ENCODE data around the gene ATXN10.
"Not testable (repeated sequence)": the region's sequence is repeated elsewhere in the genome, so short reads cannot be mapped to it uniquely, and the experiment has no call there.

The ATXN10 gene

DNA sequence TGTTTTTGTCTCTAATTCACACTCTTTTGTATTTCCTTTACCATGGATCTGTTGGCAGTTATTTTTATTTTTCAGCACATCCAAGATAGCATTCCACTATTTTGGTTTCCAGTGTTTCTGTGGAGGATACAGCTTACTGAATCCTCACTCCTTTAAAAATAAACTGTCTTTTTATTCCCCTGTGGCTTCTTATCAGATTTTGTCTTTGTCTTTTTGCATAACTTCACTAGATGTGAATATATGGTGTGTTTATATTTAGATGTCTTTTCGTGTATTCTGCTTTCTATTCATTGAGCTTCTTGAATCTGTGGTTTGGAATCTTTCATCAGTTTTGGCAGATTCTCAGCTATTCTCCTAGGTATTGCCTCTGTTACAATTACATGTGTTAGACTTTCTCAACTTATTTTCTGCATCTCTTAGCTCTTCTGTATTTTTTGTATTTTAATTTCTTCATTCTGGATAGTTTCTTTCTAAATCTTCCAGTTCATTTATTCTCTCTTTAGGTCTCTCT is 7.4 kb upstream of the ATXN10 start:
- no peak overlapping the region for H3K4me3 ChIP-seq (ENCODE audit: low read length)
- WGBS (ENCODE audit: insufficient coverage, insufficient read length) = no CpG with 5 or more reads among the region's 1 CpG

DNA sequence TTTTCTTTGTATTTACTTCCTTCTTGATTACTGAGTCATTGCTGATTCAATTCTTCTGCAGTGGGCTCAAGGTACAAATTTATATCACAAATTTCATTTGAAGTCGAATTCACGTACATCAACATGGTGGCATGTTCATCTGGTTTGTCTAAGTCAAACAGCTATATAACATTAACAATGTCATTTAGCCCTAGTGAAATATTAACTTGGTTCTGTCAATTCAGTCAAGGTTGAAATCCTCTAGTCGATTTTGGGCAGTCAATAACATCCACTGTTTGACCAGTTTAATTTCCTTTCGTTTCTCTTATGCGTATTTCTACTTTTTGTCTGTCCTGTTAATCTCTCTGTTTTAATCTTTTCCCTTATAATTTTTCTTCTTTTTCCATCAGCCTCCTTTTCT is 4.1 kb upstream of the ATXN10 start:
- DNase-seq (ENCODE audit: low read depth, low spot score) = no peak
- no peaks in the 10 kb centered on the region for H3K36me3 ChIP-seq (ENCODE audit: control insufficient read depth, insufficient read depth, low read length)
- 100% methylated on average over 1 of the region's 5 CpGs for WGBS (ENCODE audit: insufficient coverage, insufficient read length)
- H3K27me3 ChIP-seq (ENCODE audit: control insufficient read depth, insufficient read depth, low read length) = no peaks in the 10 kb centered on the region
- no peaks in the 10 kb centered on the region for H3K4me1 ChIP-seq (ENCODE audit: control insufficient read depth, insufficient read depth, low read length)
- H3K9me3 ChIP-seq (ENCODE audit: control insufficient read depth, insufficient read depth, low read length) = no peaks in the 10 kb centered on the region
- H3K27ac ChIP-seq (ENCODE audit: low read length) = no peak overlapping the region
- no peak overlapping the region for H3K4me3 ChIP-seq (ENCODE audit: low read length)

More for the DNA sequence above, 7.4 kb upstream of the ATXN10 start:
- no peaks in the 10 kb centered on the region for H3K36me3 ChIP-seq (ENCODE audit: control insufficient read depth, insufficient read depth, low read length)
- H3K27me3 ChIP-seq (ENCODE audit: control insufficient read depth, insufficient read depth, low read length) = no peaks in the 10 kb centered on the region
- DNase-seq (ENCODE audit: low read depth, low spot score) = no peak
- no peak overlapping the region for H3K27ac ChIP-seq (ENCODE audit: low read length)
- H3K9me3 ChIP-seq (ENCODE audit: control insufficient read depth, insufficient read depth, low read length) = no peaks in the 10 kb centered on the region
- no peaks in the 10 kb centered on the region for H3K4me1 ChIP-seq (ENCODE audit: control insufficient read depth, insufficient read depth, low read length)

DNA sequence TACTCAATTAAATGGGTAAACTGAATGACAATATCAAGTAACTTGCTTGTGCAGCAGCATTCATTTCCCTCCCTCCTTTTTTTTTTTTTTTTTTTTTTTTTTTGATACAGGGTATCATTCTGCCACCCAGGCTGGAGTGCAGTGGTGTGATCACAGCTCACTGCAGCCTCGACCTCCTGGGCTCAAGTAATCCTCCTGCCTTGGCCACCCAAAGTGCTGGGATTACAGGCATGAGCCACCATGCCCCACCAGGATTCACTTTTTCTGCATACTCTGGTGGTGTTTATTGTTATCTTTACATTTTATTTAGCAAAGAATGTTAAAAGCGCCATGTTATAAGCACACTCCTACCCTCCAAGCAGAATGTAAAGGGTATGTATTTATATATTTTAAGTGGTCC is 1.3 kb upstream of the ATXN10 start:
- not testable (repeated sequence) for H3K4me3 ChIP-seq (ENCODE audit: low read length); H3K4me1 ChIP-seq (ENCODE audit: control insufficient read depth, insufficient read depth, low read length); H3K27me3 ChIP-seq (ENCODE audit: control insufficient read depth, insufficient read depth, low read length); H3K27ac ChIP-seq (ENCODE audit: low read length); H3K36me3 ChIP-seq (ENCODE audit: control insufficient read depth, insufficient read depth, low read length); DNase-seq (ENCODE audit: low read depth, low spot score); H3K9me3 ChIP-seq (ENCODE audit: control insufficient read depth, insufficient read depth, low read length)
- no CpG with 5 or more reads among the region's 2 CpGs for WGBS (ENCODE audit: insufficient coverage, insufficient read length)

DNA sequence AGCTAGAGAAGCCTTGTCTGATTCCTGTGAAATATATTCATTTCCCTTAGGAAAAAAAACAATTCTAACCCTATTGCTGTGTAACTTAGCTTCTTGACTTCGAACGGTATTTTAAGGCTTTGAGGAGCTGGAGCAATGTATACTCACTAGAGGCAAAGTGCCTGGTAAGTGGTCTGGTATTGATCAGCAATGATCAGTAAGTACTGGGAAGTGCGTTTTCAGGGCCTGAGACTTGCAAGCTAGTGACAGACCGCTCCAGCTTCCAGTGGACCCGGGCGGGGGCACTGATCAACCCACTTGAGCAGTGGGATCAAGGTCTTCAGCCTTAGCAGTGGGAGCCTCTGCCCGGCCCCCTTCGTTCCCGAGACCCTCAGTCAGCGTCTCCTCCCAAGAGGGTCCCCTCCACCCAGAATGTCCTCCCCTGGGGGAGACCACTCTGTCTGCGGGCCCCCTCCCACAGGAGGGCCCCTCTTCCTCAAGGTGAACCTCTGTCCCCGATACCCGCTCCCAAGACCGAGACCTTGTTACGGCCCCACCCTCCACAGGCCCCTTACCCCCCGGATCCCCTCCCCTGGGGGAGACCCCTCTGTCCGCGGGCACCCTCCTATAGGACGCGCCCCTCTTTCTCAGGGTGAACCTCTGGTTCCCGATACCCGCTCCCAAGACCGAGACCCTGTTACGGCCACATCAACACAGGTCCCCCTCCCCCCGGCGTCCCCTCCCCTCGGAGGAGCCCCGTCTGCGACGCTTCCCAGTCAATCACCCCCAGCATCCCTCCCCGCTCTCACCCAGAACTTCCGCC is 452 bp upstream of the ATXN10 start:
- peak; percentile 60 for DNase-seq (ENCODE audit: low read depth, low spot score)
- no peak overlapping the region for H3K27ac ChIP-seq (ENCODE audit: low read length)
- H3K9me3 ChIP-seq (ENCODE audit: control insufficient read depth, insufficient read depth, low read length) = no peaks in the 10 kb centered on the region
- no peaks in the 10 kb centered on the region; the same call in 1 of the 2 replicates for H3K4me1 ChIP-seq (ENCODE audit: control insufficient read depth, insufficient read depth, low read length)
- no peaks in the 10 kb centered on the region for H3K27me3 ChIP-seq (ENCODE audit: control insufficient read depth, insufficient read depth, low read length)
- H3K4me3 ChIP-seq (ENCODE audit: low read length) = peak overlapping the region; percentile 73
- no peaks in the 10 kb centered on the region for H3K36me3 ChIP-seq (ENCODE audit: control insufficient read depth, insufficient read depth, low read length)
- no CpG with 5 or more reads among the region's 32 CpGs for WGBS (ENCODE audit: insufficient coverage, insufficient read length)

DNA sequence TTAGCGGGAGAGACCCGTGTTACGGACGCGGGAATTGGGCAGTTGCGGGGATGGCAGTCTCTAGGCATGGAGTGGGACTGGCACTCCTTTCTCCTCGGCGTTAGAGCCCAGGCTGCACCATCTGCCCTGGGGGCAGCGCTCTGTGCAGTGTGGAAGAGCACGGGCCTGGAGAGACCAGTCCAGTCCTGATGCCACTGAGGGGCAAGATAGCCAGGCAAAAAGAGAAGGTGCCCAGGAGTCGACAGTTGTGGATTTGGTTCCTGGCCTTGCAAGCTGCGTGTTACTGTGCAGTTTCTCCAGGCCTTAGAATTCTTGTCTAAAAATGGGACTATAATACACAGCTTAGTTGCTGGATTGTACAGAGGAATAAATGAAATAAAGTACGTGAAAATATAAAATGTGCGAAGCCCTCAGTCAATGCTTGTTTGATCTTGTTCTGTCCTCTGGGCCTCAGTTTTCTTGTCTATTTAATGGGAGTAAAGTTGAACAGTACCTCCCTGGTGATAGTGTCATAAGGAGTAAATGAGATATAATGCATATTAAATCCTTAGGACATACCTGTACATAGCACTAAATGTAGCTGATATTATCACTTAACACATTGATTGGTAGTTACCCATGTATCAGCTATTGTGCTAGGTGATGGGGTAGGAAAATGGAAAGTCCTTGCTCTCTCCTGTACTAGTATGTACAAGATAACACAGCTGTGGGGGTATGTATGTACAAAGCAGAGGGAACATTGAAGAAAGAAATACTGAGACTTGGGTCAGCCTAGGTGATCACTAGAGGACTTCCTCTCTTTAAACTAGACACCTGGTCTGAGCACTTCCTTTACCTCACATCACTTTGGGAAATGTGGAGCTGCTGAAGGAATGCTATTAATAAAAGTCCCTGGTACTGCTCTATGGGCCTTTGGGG is 1.2 kb downstream of the ATXN10 start:
- no peaks in the 10 kb centered on the region for H3K27me3 ChIP-seq (ENCODE audit: control insufficient read depth, insufficient read depth, low read length)
- no peak overlapping the region for H3K27ac ChIP-seq (ENCODE audit: low read length)
- no CpG with 5 or more reads among the region's 14 CpGs for WGBS (ENCODE audit: insufficient coverage, insufficient read length)
- H3K4me1 ChIP-seq (ENCODE audit: control insufficient read depth, insufficient read depth, low read length) = no peaks in the 10 kb centered on the region; the same call in 1 of the 2 replicates
- DNase-seq (ENCODE audit: low read depth, low spot score) = no peak
- no peaks in the 10 kb centered on the region for H3K9me3 ChIP-seq (ENCODE audit: control insufficient read depth, insufficient read depth, low read length)
- no peaks in the 10 kb centered on the region for H3K36me3 ChIP-seq (ENCODE audit: control insufficient read depth, insufficient read depth, low read length)
- peak overlapping the region; percentile 73 for H3K4me3 ChIP-seq (ENCODE audit: low read length)

DNA sequence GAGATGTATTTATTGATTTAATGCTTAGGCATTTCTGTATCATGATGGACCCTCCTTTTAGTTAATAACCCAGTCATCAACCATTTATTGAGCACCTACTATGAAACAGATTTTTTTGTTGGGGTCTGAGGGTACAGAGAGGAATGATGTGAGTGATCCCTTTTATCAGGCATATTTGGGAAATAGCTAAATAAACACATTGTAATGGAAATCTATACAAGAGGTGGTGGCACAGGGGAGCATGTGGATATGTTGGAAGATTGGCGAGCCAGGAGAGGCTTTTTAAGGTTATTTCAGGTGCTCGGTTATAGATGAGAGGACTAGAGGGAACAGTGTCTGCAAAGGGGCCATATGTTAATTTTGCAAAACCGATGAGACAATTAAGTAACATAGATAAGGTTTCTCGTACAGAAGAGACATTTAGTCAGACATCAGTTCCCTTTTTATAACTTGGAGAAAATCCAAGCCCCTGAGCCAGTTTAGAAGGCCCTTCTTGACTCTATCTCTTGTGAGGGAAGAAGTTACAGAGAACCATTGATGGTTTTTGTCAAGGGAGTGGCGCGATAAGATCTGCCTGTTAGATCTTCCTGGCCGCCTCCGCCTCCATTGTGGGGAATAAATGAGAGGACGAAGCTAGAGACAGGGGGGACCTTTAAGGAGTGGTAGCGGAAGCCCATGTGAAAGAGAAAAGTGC is 2.0 kb downstream of the ATXN10 start:
- no peak for DNase-seq (ENCODE audit: low read depth, low spot score)
- Histone ChIP-seq H3K27ac (ENCODE audit: low read length) (no peak overlapping the region), H3K27me3 (ENCODE audit: control insufficient read depth, insufficient read depth, low read length) (no peaks in the 10 kb centered on the region), H3K4me1 (ENCODE audit: control insufficient read depth, insufficient read depth, low read length) (no peaks in the 10 kb centered on the region; the same call in 1 of the 2 replicates), H3K4me3 (ENCODE audit: low read length) (no peak overlapping the region), H3K36me3 (ENCODE audit: control insufficient read depth, insufficient read depth, low read length) (no peaks in the 10 kb centered on the region), H3K9me3 (ENCODE audit: control insufficient read depth, insufficient read depth, low read length) (no peaks in the 10 kb centered on the region)
- no CpG with 5 or more reads among the region's 10 CpGs for WGBS (ENCODE audit: insufficient coverage, insufficient read length)

DNA sequence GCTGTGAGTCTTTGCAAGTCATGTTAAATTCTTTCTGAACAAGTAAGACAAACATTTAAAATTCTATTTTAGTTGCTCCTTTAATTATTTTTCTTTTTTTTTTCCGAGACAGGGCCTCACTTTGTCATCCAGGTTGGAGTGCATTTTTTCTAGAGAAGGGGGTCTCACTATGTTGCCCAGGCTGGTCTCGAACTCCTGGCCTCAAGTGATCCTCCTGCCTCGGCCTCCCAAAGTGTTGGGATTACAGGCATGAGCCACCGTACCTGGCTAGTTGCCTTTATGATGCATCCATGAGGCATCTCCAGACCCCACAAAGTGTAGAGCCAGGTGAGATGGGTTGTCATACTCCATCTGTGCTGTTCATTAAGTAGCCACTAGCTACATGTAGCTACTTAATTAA is 4.4 kb downstream of the ATXN10 start:
- Histone ChIP-seq H3K4me1 (ENCODE audit: control insufficient read depth, insufficient read depth, low read length) (no peaks in the 10 kb centered on the region; the same call in 1 of the 2 replicates), H3K4me3 (ENCODE audit: low read length) (no peak overlapping the region), H3K9me3 (ENCODE audit: control insufficient read depth, insufficient read depth, low read length) (no peaks in the 10 kb centered on the region), H3K36me3 (ENCODE audit: control insufficient read depth, insufficient read depth, low read length) (no peaks in the 10 kb centered on the region), H3K27me3 (ENCODE audit: control insufficient read depth, insufficient read depth, low read length) (no peaks in the 10 kb centered on the region), H3K27ac (ENCODE audit: low read length) (no peak overlapping the region)
- DNase-seq (ENCODE audit: low read depth, low spot score) = no peak
- no CpG with 5 or more reads among the region's 4 CpGs for WGBS (ENCODE audit: insufficient coverage, insufficient read length)

DNA sequence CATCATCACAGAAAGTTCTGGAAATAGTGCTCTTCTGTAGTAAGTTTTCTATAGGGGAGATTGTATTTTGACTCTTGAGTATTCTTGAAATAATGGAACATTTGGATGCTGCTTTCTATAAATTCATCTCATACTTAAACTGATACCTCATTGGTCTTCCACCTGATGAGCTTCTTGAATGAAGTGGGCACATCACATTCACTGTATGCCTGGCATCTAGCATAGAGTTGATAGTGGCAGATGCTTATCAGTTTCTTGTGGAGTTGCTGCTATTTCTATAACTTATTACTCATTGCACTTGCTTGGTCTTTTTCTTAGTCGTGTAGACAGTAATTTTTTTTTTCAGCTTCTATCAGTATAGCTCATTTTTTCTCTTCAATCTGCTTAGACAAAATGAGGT is 5.4 kb downstream of the ATXN10 start:
- no peaks in the 10 kb centered on the region for H3K27me3 ChIP-seq (ENCODE audit: control insufficient read depth, insufficient read depth, low read length)
- H3K36me3 ChIP-seq (ENCODE audit: control insufficient read depth, insufficient read depth, low read length) = no peaks in the 10 kb centered on the region
- DNase-seq (ENCODE audit: low read depth, low spot score) = no peak
- no peaks in the 10 kb centered on the region; the same call in 1 of the 2 replicates for H3K4me1 ChIP-seq (ENCODE audit: control insufficient read depth, insufficient read depth, low read length)
- H3K9me3 ChIP-seq (ENCODE audit: control insufficient read depth, insufficient read depth, low read length) = no peaks in the 10 kb centered on the region
- no peak overlapping the region for H3K4me3 ChIP-seq (ENCODE audit: low read length)
- H3K27ac ChIP-seq (ENCODE audit: low read length) = no peak overlapping the region
- WGBS (ENCODE audit: insufficient coverage, insufficient read length) = no CpG with 5 or more reads among the region's 1 CpG

DNA sequence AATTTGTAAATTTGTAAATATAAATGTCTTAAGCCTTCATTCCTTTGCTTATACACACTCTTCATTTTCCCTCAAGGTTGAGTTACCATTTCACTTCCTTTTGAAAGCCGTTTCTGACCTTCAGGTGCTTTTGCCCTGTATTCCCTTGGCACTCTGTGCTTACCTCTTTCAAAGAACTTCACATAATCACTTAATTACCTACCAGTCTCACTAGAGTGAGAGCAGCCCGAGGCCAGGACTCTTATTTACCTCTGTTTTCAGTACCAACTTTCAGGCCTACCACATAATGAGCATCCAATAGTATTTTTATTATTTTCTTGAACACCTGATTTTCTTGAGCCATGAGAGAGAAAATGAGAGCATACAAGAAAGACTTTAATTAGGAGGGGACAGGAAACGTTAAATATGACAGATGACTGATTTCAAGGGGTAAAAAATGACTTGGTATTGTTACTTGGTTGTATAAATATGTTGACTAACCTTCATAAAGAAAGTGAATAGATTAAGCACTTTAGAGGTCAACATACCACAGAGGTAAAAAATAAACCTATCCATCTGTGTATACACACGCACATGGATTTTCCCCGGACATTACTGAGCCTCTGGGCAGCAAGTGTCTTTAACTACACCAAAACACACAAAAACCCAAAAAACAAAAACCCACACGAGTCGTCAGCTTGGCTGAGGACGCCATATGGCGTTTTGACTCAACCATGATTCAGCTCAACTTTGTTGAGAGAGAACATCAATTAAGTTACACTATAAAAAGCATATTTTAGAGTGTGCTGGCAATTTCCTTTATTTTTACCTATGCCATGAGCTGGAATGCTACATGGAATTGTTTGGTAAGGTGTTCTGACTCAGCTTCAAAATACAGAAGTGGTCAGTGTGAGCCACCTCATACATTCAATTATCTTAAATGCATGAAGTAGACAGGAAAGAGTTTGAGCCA is 7.6 kb downstream of the ATXN10 start:
- H3K36me3 ChIP-seq (ENCODE audit: control insufficient read depth, insufficient read depth, low read length) = no peaks in the 10 kb centered on the region
- no peak for DNase-seq (ENCODE audit: low read depth, low spot score)
- no peak overlapping the region for H3K27ac ChIP-seq (ENCODE audit: low read length)
- no CpG with 5 or more reads among the region's 9 CpGs for WGBS (ENCODE audit: insufficient coverage, insufficient read length)
- no peaks in the 10 kb centered on the region for H3K9me3 ChIP-seq (ENCODE audit: control insufficient read depth, insufficient read depth, low read length)
- H3K4me1 ChIP-seq (ENCODE audit: control insufficient read depth, insufficient read depth, low read length) = peaks cover 3% of the 10 kb centered on the region; the same call in 1 of the 2 replicates
- no peaks in the 10 kb centered on the region for H3K27me3 ChIP-seq (ENCODE audit: control insufficient read depth, insufficient read depth, low read length)
- no peak overlapping the region for H3K4me3 ChIP-seq (ENCODE audit: low read length)
